Limb (tissue), 2 donors: ENCODE measurements around the gene IL12RB2.
A peak's percentile ranks its signal among the peaks of the same experiment; 100 is the strongest.
"Not testable (repeated sequence)": the region's sequence is repeated elsewhere in the genome, so short reads cannot be mapped to it uniquely, and the experiment has no call there.

Source experiments
- DNase-seq, 2 donors: peaks; one replicate each; pipeline ENCODE4 v3.0.0-alpha.2; 2016; ENCODE audit errors: extremely low spot score in 2 of 2

The IL12RB2 gene

GRCh38 chr1:67399199-67399993 lies 91.7 kb downstream of the IL12RB2 start:
- no peak for DNase-seq

- DNase-seq, result not testable (repeated sequence)
Observed at GRCh38 chr1:67400029-67400786, 92.5 kb downstream of the IL12RB2 start.

GRCh38 chr1:67401443-67401842 lies 93.8 kb downstream of the IL12RB2 start:
- no peak for DNase-seq

- DNase-seq, result no peak
Observed at GRCh38 chr1:67404212-67404620, 96.5 kb downstream of the IL12RB2 start.

- DNase-seq, result no peak
Observed at GRCh38 chr1:67405473-67406245, 98.0 kb downstream of the IL12RB2 start.

GRCh38 chr1:67407498-67407897 lies 99.8 kb downstream of the IL12RB2 start:
- no peak for DNase-seq

- no peak for DNase-seq
Observed at GRCh38 chr1:67408148-67408547, 100.5 kb downstream of the IL12RB2 start.

GRCh38 chr1:67413101-67413500 lies 105.4 kb downstream of the IL12RB2 start:
- DNase-seq, result not testable (repeated sequence)

GRCh38 chr1:67414574-67414973 lies 106.9 kb downstream of the IL12RB2 start:
- no peak for DNase-seq

GRCh38 chr1:67415041-67415440 lies 107.4 kb downstream of the IL12RB2 start:
- DNase-seq, result no peak

- DNase-seq, result not testable (repeated sequence)
Observed at GRCh38 chr1:67417733-67418132, 110.1 kb downstream of the IL12RB2 start.

GRCh38 chr1:67418839-67419586 lies 111.3 kb downstream of the IL12RB2 start:
- no peak for DNase-seq

GRCh38 chr1:67420835-67421492 lies 113.3 kb downstream of the IL12RB2 start:
- no peak for DNase-seq

GRCh38 chr1:67427465-67427864 lies 119.8 kb downstream of the IL12RB2 start:
- no peak for DNase-seq

GRCh38 chr1:67427947-67428346 lies 120.3 kb downstream of the IL12RB2 start:
- no peak for DNase-seq

GRCh38 chr1:67429011-67429527 lies 121.4 kb downstream of the IL12RB2 start:
- DNase-seq, result no peak

GRCh38 chr1:67429528-67430357 lies 122.1 kb downstream of the IL12RB2 start:
- peak in 1 of 2 donors; percentile 64 for DNase-seq

- DNase-seq, result peak; percentile 97
Observed at GRCh38 chr1:67430358-67431155, 122.9 kb downstream of the IL12RB2 start, which contains the start of gene SERBP1. SERBP1 (minus strand) TSS chr1:67430402; CDS start chr1:67430300, 102 bp downstream.
